GM19397 (cell line): ENCODE data around the gene RHPN2.
"Not testable (repeated sequence)": the region's sequence is repeated elsewhere in the genome, so short reads cannot be mapped to it uniquely, and the experiment has no call there.

Experiments
- ATAC-seq: cut with Tn5 transposase; IDR thresholded peaks from one replicate; pipeline ENCODE4 v1.9.1; 2021; ENCODE audit warnings: mild to moderate bottlenecking, moderate library complexity; ENCODE audit not compliant: unreplicated experiment

Gene RHPN2

GRCh38 chr19:33032218-33032781, 32.4 kb downstream of the RHPN2 start:
- no peak for ATAC-seq

DNA sequence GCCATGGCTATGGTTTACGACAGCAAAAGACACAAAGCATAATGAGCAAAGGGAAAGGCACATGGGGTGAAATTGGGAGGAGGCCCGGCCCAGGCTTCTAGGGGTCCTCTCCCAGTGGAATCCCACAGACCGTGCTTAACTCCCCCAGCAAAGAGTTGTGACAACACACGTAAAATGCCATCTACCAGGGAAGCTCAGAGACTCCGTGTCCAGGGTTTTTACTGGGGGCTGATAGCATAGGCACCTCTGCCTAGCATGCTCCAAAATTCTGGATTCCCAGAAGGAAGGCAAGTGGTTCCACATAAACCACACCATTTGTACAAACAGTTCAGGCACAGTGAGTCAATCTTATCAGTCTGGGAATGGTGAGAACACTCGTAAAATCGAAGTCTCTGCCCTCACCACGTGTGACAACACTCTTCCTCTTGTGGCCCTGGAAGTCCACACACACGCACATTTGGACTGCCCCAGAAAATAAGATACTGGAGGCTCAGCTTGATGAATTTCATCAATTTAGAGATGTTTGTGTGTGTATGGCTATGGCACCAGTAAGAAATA, 34.9 kb downstream of the RHPN2 start:
- no peak for ATAC-seq

- not testable (repeated sequence) for ATAC-seq
These were observed 38.1 kb downstream of the RHPN2 start for GRCh38 chr19:33026602-33027001.

DNA sequence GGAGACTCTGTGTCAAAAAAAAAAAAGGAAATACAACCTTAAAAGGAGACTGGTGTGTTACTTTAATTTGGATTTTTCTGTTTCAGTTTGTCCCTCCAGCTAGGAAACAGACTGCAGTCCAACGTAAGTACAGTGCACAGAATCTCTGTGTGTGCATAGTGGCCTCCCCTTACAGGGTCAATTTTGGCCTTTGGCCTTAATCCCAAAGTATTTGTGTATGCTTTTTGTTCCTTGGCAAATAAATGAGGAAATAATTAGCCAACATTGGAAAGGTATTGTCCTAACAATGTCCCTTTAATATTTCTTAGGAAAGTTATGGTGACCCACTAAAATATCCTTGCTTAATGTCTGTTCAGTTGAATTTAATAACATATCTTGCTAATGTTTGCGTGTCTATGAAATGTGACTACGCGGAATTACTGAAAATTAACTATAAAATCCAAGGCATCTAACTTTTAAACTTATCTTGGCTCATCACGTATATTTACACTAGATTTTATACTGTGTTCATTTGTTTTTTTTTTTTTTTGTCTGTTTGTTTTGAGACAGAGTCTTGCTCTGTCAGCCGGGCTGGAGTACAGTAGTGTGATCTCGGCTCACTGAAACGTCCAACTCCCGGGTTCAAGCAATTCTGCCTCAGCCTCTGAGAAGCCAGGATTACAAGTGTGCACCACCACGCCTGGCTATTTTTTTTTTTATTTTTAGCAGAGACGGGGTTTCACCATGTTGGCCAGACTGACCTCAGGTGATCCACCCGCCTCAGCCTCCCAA, 39.0 kb downstream of the RHPN2 start:
- ATAC-seq: not testable (repeated sequence)

GRCh38 chr19:33024398-33024797, 40.3 kb downstream of the RHPN2 start:
- no peak for ATAC-seq

DNA sequence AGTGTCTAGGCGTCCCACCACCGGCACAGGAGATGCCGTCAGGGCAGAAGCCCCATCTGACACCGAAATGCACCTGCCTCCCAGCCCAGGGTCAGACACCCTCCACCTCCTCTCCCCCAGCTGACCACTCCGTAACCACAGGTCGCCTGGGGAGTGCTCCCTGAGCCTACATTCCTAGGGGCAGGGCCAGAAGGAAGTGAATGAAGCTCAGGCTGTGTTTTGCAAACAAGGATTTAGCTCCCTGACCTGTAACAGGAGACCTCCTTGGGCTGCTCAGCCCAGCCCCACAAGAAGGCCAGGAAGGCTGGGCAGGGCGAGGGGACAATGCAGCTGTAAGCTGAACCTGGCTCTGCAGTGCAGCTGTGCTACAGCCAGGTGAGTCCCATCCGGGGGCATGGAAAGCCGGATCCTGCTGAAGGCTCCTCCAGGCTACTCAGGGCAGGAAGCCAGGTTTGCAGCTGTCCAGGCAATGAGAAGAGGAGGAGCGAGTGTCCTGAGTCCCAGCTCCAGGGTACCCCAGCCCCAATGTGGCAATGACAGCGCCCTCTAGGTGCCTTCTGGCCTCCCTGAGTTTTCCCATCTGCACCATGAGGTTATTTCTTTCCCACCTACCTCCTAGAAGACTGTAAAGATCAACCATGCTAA, 42.1 kb downstream of the RHPN2 start:
- no peak for ATAC-seq

GRCh38 chr19:33010891-33011290, 53.8 kb downstream of the RHPN2 start:
- ATAC-seq: not testable (repeated sequence)

- ATAC-seq: no peak
These were observed 56.0 kb downstream of the RHPN2 start for GRCh38 chr19:33008738-33009137.

DNA sequence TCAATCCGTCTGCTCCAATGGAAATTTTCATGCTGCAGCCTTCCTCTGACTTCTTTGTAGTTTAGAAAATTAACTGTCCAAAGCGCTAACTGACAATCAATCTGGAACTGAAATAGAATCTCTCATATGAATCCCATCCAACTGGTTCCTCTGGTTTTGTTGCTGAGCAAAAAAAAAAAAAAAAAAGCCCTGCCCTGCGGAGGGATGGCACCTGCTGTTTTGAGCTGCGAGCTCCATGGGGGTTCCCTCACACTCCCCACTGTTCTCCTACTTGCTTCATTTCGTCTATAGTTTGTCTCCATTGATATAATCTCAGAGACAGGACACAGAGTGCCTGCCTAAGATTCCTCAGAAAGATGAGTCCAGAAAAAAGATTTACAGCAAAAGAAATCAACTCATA, 59.2 kb downstream of the RHPN2 start:
- no peak for ATAC-seq

GRCh38 chr19:33003424-33004024, 61.2 kb downstream of the RHPN2 start:
- not testable (repeated sequence) for ATAC-seq

DNA sequence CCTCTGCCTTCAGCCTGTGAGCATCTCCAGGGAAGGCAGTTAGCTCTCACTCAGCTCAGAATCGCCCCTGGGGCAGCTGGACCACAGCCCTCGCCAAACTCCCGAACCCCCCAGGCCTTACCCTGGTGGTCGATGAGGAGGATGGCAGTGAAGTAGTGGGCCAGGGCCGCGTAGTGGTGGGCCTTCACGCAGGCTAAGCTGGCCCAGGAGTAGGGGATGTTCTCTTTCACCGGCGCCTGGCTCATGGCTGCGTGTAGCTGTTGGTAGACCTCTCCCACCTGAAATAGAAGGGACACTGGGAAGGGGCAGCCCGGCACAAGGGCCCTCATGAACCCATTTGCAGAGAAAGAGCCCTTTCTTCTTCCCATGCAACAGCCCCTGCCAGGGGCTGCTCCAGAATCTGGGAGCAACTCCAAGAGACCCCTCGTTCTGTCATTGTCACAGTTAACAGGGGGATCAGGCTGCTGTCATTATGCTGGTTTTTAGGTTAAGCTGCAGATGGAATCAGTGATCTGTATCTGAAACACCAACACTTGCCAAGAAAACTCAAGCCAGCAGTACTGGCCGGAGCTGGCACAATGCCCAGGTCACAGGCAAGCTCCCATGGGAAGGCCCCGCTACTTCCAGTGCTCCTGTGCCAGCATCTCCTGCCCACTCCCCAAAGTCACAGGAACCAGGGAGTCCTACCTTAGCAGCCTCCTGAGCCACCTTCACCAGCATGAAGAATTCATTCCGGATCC, 62.4 kb downstream of the RHPN2 start:
- ATAC-seq: not testable (repeated sequence)

DNA sequence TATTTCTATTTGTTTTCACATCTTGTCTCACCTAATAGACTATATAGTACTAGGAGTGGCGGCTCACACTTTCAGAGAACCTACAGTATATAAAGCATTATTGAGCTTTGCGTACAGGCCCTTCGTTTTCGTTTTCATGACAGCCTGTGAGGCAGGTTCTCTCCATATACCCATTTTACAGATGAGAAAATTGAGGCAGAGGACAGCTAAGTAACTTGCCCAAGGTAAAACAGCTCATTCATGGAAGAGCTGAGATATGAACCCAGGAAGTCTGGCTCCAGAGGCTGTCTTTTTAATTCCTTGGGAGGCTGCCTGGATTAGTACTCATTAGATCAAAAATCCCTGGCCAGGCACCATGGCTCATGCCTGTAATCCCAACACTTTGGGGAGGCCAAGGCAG, 63.8 kb downstream of the RHPN2 start:
- no peak for ATAC-seq

DNA sequence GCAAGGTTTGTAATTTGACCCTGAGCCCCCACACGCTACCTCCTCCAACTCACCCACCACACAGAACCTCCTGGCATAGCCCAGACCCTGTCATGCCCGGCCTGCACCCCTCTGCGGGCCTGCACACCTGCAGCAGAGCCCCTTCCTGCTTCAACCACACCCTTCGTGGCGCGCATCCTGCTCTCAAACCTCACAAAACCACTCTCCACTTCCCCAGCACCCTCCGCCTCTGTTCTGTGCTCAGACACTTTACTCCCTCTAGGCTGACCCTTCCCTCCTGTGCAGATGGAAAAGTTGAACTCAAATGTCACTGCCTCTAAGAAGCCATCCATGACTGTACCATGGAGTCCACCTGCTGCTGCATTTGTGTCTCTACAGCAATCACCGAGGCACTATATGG, 64.2 kb downstream of the RHPN2 start:
- ATAC-seq: no peak

DNA sequence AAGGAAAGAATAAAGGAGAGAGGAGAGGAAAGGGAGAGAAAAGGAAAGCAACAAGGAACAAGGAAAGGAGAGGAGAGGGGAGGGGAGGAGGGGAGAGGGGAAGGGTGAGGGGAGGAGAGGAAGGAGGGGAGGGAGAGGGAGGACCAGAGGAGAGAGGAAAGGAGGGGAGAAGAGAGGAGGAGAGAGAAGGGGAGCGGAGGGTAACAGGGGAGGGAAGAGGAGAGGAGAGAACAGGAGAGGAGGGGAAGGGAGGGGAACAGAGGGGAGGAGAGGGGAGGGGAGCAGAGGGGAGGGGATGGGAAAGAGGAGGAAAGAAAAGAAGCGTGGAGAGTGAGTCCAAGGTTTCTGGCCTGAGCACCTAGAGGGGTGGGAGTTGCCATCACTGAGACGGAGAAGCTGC, 66.0 kb downstream of the RHPN2 start:
- no peak for ATAC-seq

GRCh38 chr19:32997716-32998355, 66.9 kb downstream of the RHPN2 start:
- no peak for ATAC-seq

- not testable (repeated sequence) for ATAC-seq
These were observed 67.6 kb downstream of the RHPN2 start for GRCh38 chr19:32997061-32997464.

DNA sequence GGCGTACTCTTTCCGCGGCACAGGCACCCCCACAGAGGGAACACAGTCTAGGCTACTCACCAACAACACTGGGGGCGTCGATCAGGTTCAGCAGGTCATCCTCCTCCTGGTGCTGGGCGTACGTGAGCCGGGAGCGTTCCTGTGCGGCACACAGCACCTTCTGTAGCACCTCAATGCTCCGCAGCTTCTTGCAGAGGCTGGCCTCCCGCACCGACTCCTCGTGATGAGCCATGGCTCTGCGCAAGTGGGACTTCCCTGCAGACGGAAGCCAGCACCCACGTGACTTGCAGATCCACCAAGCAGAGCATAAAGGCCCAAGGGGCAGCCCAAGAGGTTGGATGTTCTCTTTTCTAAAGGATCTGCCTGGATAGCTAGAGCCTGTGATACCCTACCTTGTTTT, 68.7 kb downstream of the RHPN2 start:
- not testable (repeated sequence) for ATAC-seq

- no peak for ATAC-seq
These were observed 76.0 kb downstream of the RHPN2 start for GRCh38 chr19:32988724-32989123.

- not testable (repeated sequence) for ATAC-seq
These were observed 76.4 kb downstream of the RHPN2 start for GRCh38 chr19:32988254-32988653.

- not testable (repeated sequence) for ATAC-seq
These were observed 82.2 kb downstream of the RHPN2 start for GRCh38 chr19:32982488-32982887.
